Astrocyte (in vitro differentiated cells and primary cell): ENCODE results near the gene KRT39. TPM values are rescaled to one million over a fixed set of nuclear protein-coding genes. Genes with fewer than 3 reads are reported as not detected.
"Not testable (repeated sequence)": the region's sequence is repeated elsewhere in the genome, so short reads cannot be mapped to it uniquely, and the experiment has no call there.

ENCODE experiments used
- DNase-seq: peaks from one replicate; pipeline ENCODE4 v3.0.0-alpha.2; 2010; ENCODE audit warnings: low read depth
- FAIRE-seq: peaks from 2 replicates; lab custom pipeline; 2011; peaks lifted over from hg19 to GRCh38; lab: Jason Lieb, UNC
- H2AFZ ChIP-seq: 2 replicates; pipeline ENCODE4 v1.6.0; 2012; ENCODE audit warnings: low read depth, low read length, inconsistent platforms
- H3K27ac ChIP-seq: 2 replicates; pipeline ENCODE4 v1.5.1; 2011; ENCODE audit warnings: low read depth, low read length, inconsistent platforms
- H3K27me3 ChIP-seq: 2 replicates; pipeline ENCODE4 v1.6.0; 2011; ENCODE audit warnings: low read length, inconsistent platforms; ENCODE audit not compliant: insufficient read depth
- H3K36me3 ChIP-seq: 2 replicates; pipeline ENCODE4 v1.5.1; 2011; ENCODE audit warnings: low read length, inconsistent platforms; ENCODE audit not compliant: insufficient read depth
- H3K4me1 ChIP-seq: 2 replicates; pipeline ENCODE4 v1.5.1; 2011; ENCODE audit warnings: low read length, inconsistent platforms; ENCODE audit not compliant: insufficient read depth
- H3K4me2 ChIP-seq: 2 replicates; pipeline ENCODE4 v1.6.0; 2012; ENCODE audit warnings: low read length, inconsistent platforms
- H3K4me3 ChIP-seq: 2 replicates; pipeline ENCODE4 v1.5.1; 2011; ENCODE audit warnings: low read depth, mild to moderate bottlenecking, low read length, inconsistent platforms; ENCODE audit not compliant: insufficient read depth
- H3K79me2 ChIP-seq: 2 replicates; pipeline ENCODE4 v1.6.0; 2012; ENCODE audit warnings: mild to moderate bottlenecking, low read length, inconsistent platforms; ENCODE audit not compliant: insufficient read depth
- H3K9ac ChIP-seq: 2 replicates; pipeline ENCODE4 v1.6.0; 2012; ENCODE audit warnings: mild to moderate bottlenecking, low read length, inconsistent platforms
- H3K9me3 ChIP-seq: 2 replicates; pipeline ENCODE4 v1.5.1; 2012; ENCODE audit warnings: low read depth, mild to moderate bottlenecking, low read length, inconsistent platforms; ENCODE audit not compliant: insufficient read depth
- H4K20me1 ChIP-seq: 2 replicates; pipeline ENCODE4 v1.6.0; 2012; ENCODE audit warnings: low read length, inconsistent platforms; ENCODE audit not compliant: insufficient read depth
- H3K27ac Mint-ChIP-seq: one replicate; pipeline ENCODE4 v1.8.0; 2021; ENCODE audit warnings: mild to moderate bottlenecking, mixed read lengths; ENCODE audit not compliant: unreplicated experiment
- H3K27me3 Mint-ChIP-seq: one replicate; pipeline ENCODE4 v1.8.0; 2021; ENCODE audit warnings: low read depth, mixed read lengths; ENCODE audit not compliant: unreplicated experiment
- H3K36me3 Mint-ChIP-seq: one replicate; pipeline ENCODE4 v1.8.0; 2021; ENCODE audit warnings: low read depth, mixed read lengths; ENCODE audit not compliant: unreplicated experiment
- H3K4me1 Mint-ChIP-seq: one replicate; pipeline ENCODE4 v1.8.0; 2021; ENCODE audit warnings: low read depth, mixed read lengths; ENCODE audit not compliant: unreplicated experiment
- H3K4me3 Mint-ChIP-seq: one replicate; pipeline ENCODE4 v1.8.0; 2021; ENCODE audit warnings: mild to moderate bottlenecking, moderate library complexity, mixed read lengths; ENCODE audit not compliant: unreplicated experiment
- H3K9me3 Mint-ChIP-seq: one replicate; pipeline ENCODE4 v1.8.0; 2021; ENCODE audit warnings: mild to moderate bottlenecking, mixed read lengths; ENCODE audit not compliant: unreplicated experiment
- EZH2 ChIP-seq: IDR thresholded peaks from 2 replicates; pipeline ENCODE4 v1.6.1; 2012; ENCODE audit warnings: mild to moderate bottlenecking, low read length, inconsistent platforms; ENCODE audit not compliant: insufficient read depth
- total RNA-seq: library from RNA; stranded (reverse); gene quantifications from 2 replicates; pipeline ENCODE4 v1.2.1, GENCODE V29; 2021
- TF ChIP-seq, protein P1 (sequence below): IDR thresholded peaks from 2 replicates; pipeline ENCODE4 v1.5.1; 2011; ENCODE audit warnings: low read depth, mild to moderate bottlenecking, inconsistent platforms, low read length, moderate library complexity; ENCODE audit not compliant: insufficient read depth

KRT39 gene
- total RNA-seq, 1 donor from 2014 or later: not detected

DNA sequence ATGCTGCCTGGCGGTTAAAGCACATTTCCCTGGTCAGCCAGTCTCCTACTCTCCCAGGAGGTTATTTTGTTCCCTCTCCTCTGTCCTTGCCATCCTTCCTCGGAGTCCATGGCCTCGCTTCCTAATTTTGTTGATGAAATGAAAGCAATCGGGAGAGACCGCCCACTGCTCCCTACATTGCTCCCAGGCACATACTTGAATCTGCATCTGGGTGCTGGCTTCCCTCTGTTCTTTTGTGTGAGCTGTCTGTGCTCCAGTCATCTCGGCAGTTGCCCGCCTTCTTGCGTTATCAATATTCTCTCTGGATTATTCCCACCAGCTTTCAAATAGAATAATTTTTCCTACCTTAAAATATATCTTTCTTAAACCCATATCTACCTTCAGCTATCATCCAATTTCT, 40.4 kb downstream of the KRT39 start:
- Histone ChIP-seq H3K79me2 (no peaks in the 10 kb centered on the region), H2AFZ (no peak overlapping the region), H3K4me1 (peaks cover 12% of the 10 kb centered on the region), H3K27me3 (no peaks in the 10 kb centered on the region), H4K20me1 (no peaks in the 10 kb centered on the region), H3K4me2 (no peak overlapping the region), H3K9me3 (no peaks in the 10 kb centered on the region), H3K9ac (no peak overlapping the region), H3K4me3 (no peak overlapping the region), H3K27ac (no peak overlapping the region), H3K36me3 (no peaks in the 10 kb centered on the region)
- H3K27ac Mint-ChIP-seq: no peak overlapping the region
- peaks cover 2% of the 10 kb centered on the region for H3K27me3 Mint-ChIP-seq
- H3K4me3 Mint-ChIP-seq: no peak overlapping the region
- DNase-seq: no peak
- no peak for FAIRE-seq
- peaks cover 16% of the 10 kb centered on the region for H3K4me1 Mint-ChIP-seq
- peaks cover 2% of the 10 kb centered on the region for H3K9me3 Mint-ChIP-seq
- TF ChIP-seq, protein P1, sequence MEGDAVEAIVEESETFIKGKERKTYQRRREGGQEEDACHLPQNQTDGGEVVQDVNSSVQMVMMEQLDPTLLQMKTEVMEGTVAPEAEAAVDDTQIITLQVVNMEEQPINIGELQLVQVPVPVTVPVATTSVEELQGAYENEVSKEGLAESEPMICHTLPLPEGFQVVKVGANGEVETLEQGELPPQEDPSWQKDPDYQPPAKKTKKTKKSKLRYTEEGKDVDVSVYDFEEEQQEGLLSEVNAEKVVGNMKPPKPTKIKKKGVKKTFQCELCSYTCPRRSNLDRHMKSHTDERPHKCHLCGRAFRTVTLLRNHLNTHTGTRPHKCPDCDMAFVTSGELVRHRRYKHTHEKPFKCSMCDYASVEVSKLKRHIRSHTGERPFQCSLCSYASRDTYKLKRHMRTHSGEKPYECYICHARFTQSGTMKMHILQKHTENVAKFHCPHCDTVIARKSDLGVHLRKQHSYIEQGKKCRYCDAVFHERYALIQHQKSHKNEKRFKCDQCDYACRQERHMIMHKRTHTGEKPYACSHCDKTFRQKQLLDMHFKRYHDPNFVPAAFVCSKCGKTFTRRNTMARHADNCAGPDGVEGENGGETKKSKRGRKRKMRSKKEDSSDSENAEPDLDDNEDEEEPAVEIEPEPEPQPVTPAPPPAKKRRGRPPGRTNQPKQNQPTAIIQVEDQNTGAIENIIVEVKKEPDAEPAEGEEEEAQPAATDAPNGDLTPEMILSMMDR: no peak
- TF ChIP-seq EZH2: no peak
- H3K36me3 Mint-ChIP-seq: no peaks in the 10 kb centered on the region

GRCh38 chr17:40922239-40922638, 44.5 kb downstream of the KRT39 start:
- DNase-seq: peak; percentile 87
- H3K27ac ChIP-seq: peak overlapping the region; percentile 58

DNA sequence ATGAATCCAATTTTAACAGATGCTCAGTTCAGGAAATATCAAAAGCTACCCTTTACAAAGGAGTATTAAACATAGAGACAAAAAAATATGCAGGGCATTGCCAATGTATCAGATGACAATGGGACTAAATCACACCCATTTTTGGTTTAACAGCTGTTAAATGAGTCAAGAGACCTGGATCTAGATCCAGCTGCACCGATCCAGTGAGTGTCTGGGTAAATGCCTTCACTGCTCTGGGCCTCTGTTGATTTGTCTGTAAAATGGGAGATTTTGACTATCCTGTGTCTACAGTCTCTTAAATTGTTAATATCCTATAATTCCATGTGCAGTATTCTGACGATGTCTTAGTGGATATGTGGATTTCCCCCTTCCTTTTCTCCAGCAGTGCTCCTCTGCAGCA, 45.7 kb downstream of the KRT39 start:
- Histone ChIP-seq H3K27ac (no peak overlapping the region), H3K4me3 (no peak overlapping the region), H3K9ac (no peak overlapping the region), H3K27me3 (no peaks in the 10 kb centered on the region), H2AFZ (no peak overlapping the region), H4K20me1 (no peaks in the 10 kb centered on the region), H3K36me3 (no peaks in the 10 kb centered on the region), H3K4me1 (peaks cover 15% of the 10 kb centered on the region), H3K9me3 (no peaks in the 10 kb centered on the region), H3K79me2 (no peaks in the 10 kb centered on the region), H3K4me2 (no peak overlapping the region)
- Mint-ChIP-seq H3K9me3 (no peaks in the 10 kb centered on the region), H3K27me3 (peaks cover 2% of the 10 kb centered on the region), H3K36me3 (no peaks in the 10 kb centered on the region), H3K4me1 (peaks cover 14% of the 10 kb centered on the region), H3K27ac (peak overlapping the region; percentile 96), H3K4me3 (no peak overlapping the region)
- DNase-seq (no peak), FAIRE-seq (no peak)
- TF ChIP-seq EZH2: no peak
- TF ChIP-seq, protein P1: no peak

More at GRCh38 chr17:40922239-40922638, 44.5 kb downstream of the KRT39 start:
- H3K36me3 ChIP-seq: no peaks in the 10 kb centered on the region
- TF ChIP-seq, protein P1: no peak
- TF ChIP-seq EZH2: no peak
- no peaks in the 10 kb centered on the region for H3K36me3 Mint-ChIP-seq
- no peak overlapping the region for H3K4me3 ChIP-seq
- peak overlapping the region; percentile 96 for H3K27ac Mint-ChIP-seq
- no peaks in the 10 kb centered on the region for H3K9me3 Mint-ChIP-seq
- H3K4me3 Mint-ChIP-seq: no peak overlapping the region
- H4K20me1 ChIP-seq: no peaks in the 10 kb centered on the region
- no peaks in the 10 kb centered on the region for H3K79me2 ChIP-seq
- peak; percentile 85 for FAIRE-seq
- H3K4me2 ChIP-seq: peak overlapping the region; percentile 29
- peaks cover 12% of the 10 kb centered on the region for H3K4me1 ChIP-seq
- peaks cover 14% of the 10 kb centered on the region for H3K4me1 Mint-ChIP-seq
- H3K27me3 ChIP-seq: no peaks in the 10 kb centered on the region
- peak overlapping the region; percentile 49 for H3K9ac ChIP-seq
- peak overlapping the region; percentile 42 for H2AFZ ChIP-seq
- H3K9me3 ChIP-seq: no peaks in the 10 kb centered on the region
- peaks cover 2% of the 10 kb centered on the region for H3K27me3 Mint-ChIP-seq

DNA sequence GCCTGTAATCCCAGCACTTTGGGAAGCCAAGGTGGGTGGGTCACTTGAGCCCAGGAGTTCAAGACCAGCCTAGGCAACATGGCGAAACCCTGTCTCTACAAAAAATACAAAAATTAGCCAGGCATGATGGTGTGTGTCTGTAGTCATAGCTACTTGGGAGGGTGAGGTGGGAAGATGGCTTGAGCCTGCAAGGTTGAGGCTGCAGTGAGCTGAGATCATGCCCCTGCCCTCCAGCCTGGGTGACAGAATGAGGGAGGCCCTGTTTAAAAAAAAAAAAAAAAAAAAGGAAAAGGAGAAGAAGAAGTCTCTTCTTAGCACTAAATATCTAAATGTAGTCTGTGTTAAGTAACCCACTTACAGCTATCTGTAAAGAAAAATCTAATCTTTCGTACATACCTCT, 49.6 kb downstream of the KRT39 start:
- H3K9me3 ChIP-seq, H3K27ac ChIP-seq, H4K20me1 ChIP-seq, H3K4me2 ChIP-seq, FAIRE-seq, H3K27me3 Mint-ChIP-seq, H3K79me2 ChIP-seq, H3K36me3 Mint-ChIP-seq, H2AFZ ChIP-seq, H3K9ac ChIP-seq, H3K4me3 ChIP-seq, H3K36me3 ChIP-seq, H3K9me3 Mint-ChIP-seq, H3K27me3 ChIP-seq, DNase-seq, H3K27ac Mint-ChIP-seq, H3K4me3 Mint-ChIP-seq: not testable (repeated sequence)
- peaks cover 17% of the 10 kb centered on the region for H3K4me1 Mint-ChIP-seq
- peaks cover 19% of the 10 kb centered on the region for H3K4me1 ChIP-seq
